ENCODE data around the gene TEKTIP1. TPM values are rescaled to one million over a fixed set of nuclear protein-coding genes. Genes with fewer than 3 reads are reported as not detected.

TEKTIP1 gene
- total and polyA plus RNA-seq, 9 of the 15 experiments (the other 6 are each of a cell fraction or from before 2014, with no cell fraction given) = 0.66 TPM; not detected in 8

DNA sequence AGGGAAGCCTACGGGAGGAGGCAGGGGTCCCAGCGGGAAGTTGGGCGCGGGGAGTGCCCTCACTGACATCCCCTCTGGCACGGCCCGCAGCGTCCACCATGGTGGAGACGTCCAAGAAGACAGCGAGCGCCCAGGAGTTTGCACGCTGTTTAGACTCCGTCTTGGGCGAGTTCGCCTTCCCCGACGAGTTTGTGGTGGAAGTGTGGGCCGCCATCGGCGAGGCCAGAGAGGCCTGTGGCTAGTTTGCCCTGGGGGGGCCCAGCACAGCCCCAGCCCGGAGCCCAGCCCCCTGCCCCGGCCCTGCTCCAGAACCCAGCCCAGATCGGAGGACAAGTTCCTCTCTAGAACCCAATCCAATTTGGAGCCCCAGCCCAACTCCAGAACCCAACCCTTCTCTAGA lies 51.0 kb downstream of the TEKTIP1 start (continued):
- TF ChIP-seq CHD7 (IDR thresholded peaks at IDR 0.05; ENCODE audit: low read depth, low read length) (no peak), ZNF407 (IDR thresholded peaks at IDR 0.05; ENCODE audit: low read depth) (no peak), PHF21A (IDR thresholded peaks at IDR 0.05; ENCODE audit: borderline replicate concordance, low read depth) (no peak), HOXB6 (CRISPR knock-in tag; IDR thresholded peaks at IDR 0.05; ENCODE audit: borderline replicate concordance) (no peak), ZNF586 (CRISPR knock-in tag; conservative IDR thresholded peaks at IDR 0.05) (no peak), CHD2 (IDR thresholded peaks at IDR 0.05; ENCODE audit: low read depth, low read length) (no peak), ZNF197 (CRISPR knock-in tag; IDR thresholded peaks at IDR 0.05; ENCODE audit: low read depth) (no peak), SP1 (CRISPR knock-in tag; IDR thresholded peaks at IDR 0.05) (no peak), SMARCC2 (IDR thresholded peaks at IDR 0.05; ENCODE audit: low read depth) (no peak), RB1 (IDR thresholded peaks at IDR 0.05; ENCODE audit: low read depth) (no peak)

All from K562 (cell line).